B cell (primary cell): ENCODE measurements around the gene BNIP1. TPM values are rescaled to one million over a fixed set of nuclear protein-coding genes. Genes with fewer than 3 reads are reported as not detected.

Experiments used
- ATAC-seq: fragments of 200-7000 bp; cut with Tn5 transposase; one replicate; pipeline ENCODE4 v1.10.0; 2021; ENCODE audit warnings: low read depth, mild to moderate bottlenecking, moderate number of reproducible peaks, moderate library complexity
- CTCF ChIA-PET: fragments of 350-600 bp; sonication (Branson Sonifier 250); formaldehyde crosslinking; loops from one replicate; lab custom pipeline; 2021; ENCODE audit warnings: antibody characterized with exemption, inconsistent platforms; lab: Charles Lee
- POLR2A ChIA-PET: fragments of 350-600 bp; sonication (Branson Sonifier 250); formaldehyde crosslinking; loops from one replicate; lab custom pipeline; 2021; ENCODE audit warnings: antibody characterized with exemption; lab: Charles Lee
- DNase-seq: peaks from one replicate; pipeline ENCODE4 v3.0.0; 2013
- H2AFZ ChIP-seq: 2 replicates; pipeline ENCODE4 v1.6.1; 2012; ENCODE audit warnings: mild to moderate bottlenecking, low read depth, low read length; ENCODE audit not compliant: insufficient read depth, poor library complexity, severe bottlenecking
- H3K27ac ChIP-seq, 2 donors: 1 replicate in 1 of 2; 2 replicates in 1 of 2; pipeline ENCODE4 v1.5.1; 2012 to 2013; ENCODE audit warnings: low read length in 2 of 2, mild to moderate bottlenecking in 2 of 2, moderate library complexity in 1 of 2
- H3K27me3 ChIP-seq, 4 experiments: fragments of 200-600 bp in 1 of 4; sonication (generic) in 1 of 4; replicated peaks in 1 of 4; 1 replicate in 2 of 4; 2 replicates in 2 of 4; pipeline versions ENCODE4 v1.6.1 to v1.7.0; 2013 to 2016; ENCODE audit warnings: low read length in 3 of 4, mild to moderate bottlenecking in 2 of 4, mixed read lengths in 1 of 4, moderate library complexity in 1 of 4; ENCODE audit not compliant: insufficient read depth in 4 of 4, control insufficient read depth in 3 of 4; ENCODE audit errors: control extremely low read depth in 1 of 4
- H3K36me3 ChIP-seq, 2 experiments: replicated peaks in 1 of 2; 1 replicate in 1 of 2; 2 replicates in 1 of 2; pipeline versions ENCODE4 v1.6.1 to v1.7.1; 2013; ENCODE audit warnings: low read length in 1 of 2; ENCODE audit not compliant: insufficient read depth in 2 of 2, control insufficient read depth in 1 of 2; ENCODE audit errors: control extremely low read depth in 1 of 2, extremely low read depth in 1 of 2
- H3K4me1 ChIP-seq, 2 donors: fragments of 200-600 bp in 1 of 2; sonication (generic) in 1 of 2; 1 replicate in 1 of 2; 2 replicates in 1 of 2; pipeline versions ENCODE4 v1.5.1 to v1.6.1; 2013 to 2017; ENCODE audit warnings: low read length in 2 of 2; ENCODE audit not compliant: control insufficient read depth in 2 of 2, insufficient read depth in 2 of 2
- H3K4me2 ChIP-seq: replicated peaks from 2 replicates; pipeline ENCODE3; 2012; ENCODE audit warnings: mild to moderate bottlenecking, low read depth, low read length; ENCODE audit not compliant: poor library complexity, severe bottlenecking
- H3K4me3 ChIP-seq, 5 experiments: fragments of 200-600 bp in 1 of 5; sonication (generic) in 1 of 5; 1 replicate in 3 of 5; 2 replicates in 2 of 5; pipeline versions ENCODE4 v1.5.1 to v1.7.0; 2011 to 2016; ENCODE audit warnings: low read length in 4 of 5, mild to moderate bottlenecking in 4 of 5, low read depth in 2 of 5, control low read depth in 1 of 5, moderate library complexity in 1 of 5; ENCODE audit not compliant: insufficient read depth in 1 of 5; ENCODE audit errors: control extremely low read depth in 1 of 5, extremely low read depth in 1 of 5
- H3K79me2 ChIP-seq: fragments of 200-600 bp; sonication (generic); one replicate; pipeline ENCODE4 v1.6.0; 2016; ENCODE audit warnings: low read length; ENCODE audit not compliant: control insufficient read depth, insufficient read depth
- H3K9ac ChIP-seq: fragments of 200-600 bp; sonication (generic); 2 replicates; pipeline ENCODE4 v1.6.1; 2017; ENCODE audit warnings: mild to moderate bottlenecking, low read length, moderate library complexity
- H3K9me3 ChIP-seq, 3 donors: one replicate each; pipeline versions ENCODE4 v1.6.1 to v1.7.1; 2013; ENCODE audit warnings: low read length in 2 of 3; ENCODE audit not compliant: control insufficient read depth in 2 of 3, insufficient read depth in 1 of 3; ENCODE audit errors: control extremely low read depth in 1 of 3
- H4K20me1 ChIP-seq: 2 replicates; pipeline ENCODE4 v1.6.0; 2012; ENCODE audit warnings: mild to moderate bottlenecking, low read length; ENCODE audit not compliant: insufficient read depth, control insufficient read depth, poor library complexity, severe bottlenecking
- H3K27ac Mint-ChIP-seq: one replicate; pipeline ENCODE4 v1.8.0; 2021; ENCODE audit warnings: mixed read lengths
- H3K27me3 Mint-ChIP-seq: one replicate; pipeline ENCODE4 v1.8.0; 2021; ENCODE audit warnings: mixed read lengths
- H3K4me1 Mint-ChIP-seq: one replicate; pipeline ENCODE4 v1.8.0; 2021; ENCODE audit warnings: mixed read lengths
- H3K4me3 Mint-ChIP-seq: one replicate; pipeline ENCODE4 v1.8.0; 2021; ENCODE audit warnings: mixed read lengths
- H3K9me3 Mint-ChIP-seq: one replicate; pipeline ENCODE4 v1.8.0; 2022; ENCODE audit warnings: mixed read lengths; ENCODE audit not compliant: insufficient read depth
- CTCF ChIP-seq: fragments of 200-600 bp; IDR thresholded peaks from one replicate; pipeline ENCODE4 v1.8.0; 2022; ENCODE audit warnings: antibody characterized with exemption, mild to moderate bottlenecking
- EZH2 ChIP-seq: IDR thresholded peaks from 2 replicates; pipeline ENCODE4 v1.6.1; 2012; ENCODE audit warnings: borderline replicate concordance, low read depth, mild to moderate bottlenecking, moderate library complexity, low read length; ENCODE audit not compliant: insufficient read depth, poor library complexity, severe bottlenecking
- WGBS: methylation state at CpG from one replicate; pipeline ENCODE4 v1.1.5; 2013; ENCODE audit warnings: missing lambda C conversion rate; ENCODE audit not compliant: insufficient coverage; 5-methylcytosine and 5-hydroxymethylcytosine counted together
- intact Hi-C: fragments of 100-400 bp; cut with micrococcal nuclease; formaldehyde crosslinking; loops from one replicate; pipeline ENCODE4 v1.10.0; 2022
- polyA plus RNA-seq: library from polyadenylated mRNA; depleted of rRNA; stranded (reverse); fragments of >200 nt; gene quantifications from 2 replicates; pipeline ENCODE4 v1.2.3, GENCODE V29; 2012
- total RNA-seq, 2 donors: library from RNA; stranded (reverse); fragments of 120-200 nt in 1 of 2; gene quantifications; 1 replicate in 1 of 2; 2 replicates in 1 of 2; pipeline versions ENCODE4 v1.2.3 to v1.2.4, GENCODE V29; 2013 to 2022

The BNIP1 gene
- total and polyA plus RNA-seq, 2 donors (not counting 1 experiment from before 2014, with no cell fraction given): 8.0 to 15.0 TPM

GRCh38 chr5:173172166-173172565 lies 27.8 kb downstream of the BNIP1 start:
- no peak for TF ChIP-seq EZH2
- no peak for TF ChIP-seq CTCF
- H2AFZ ChIP-seq: no peak overlapping the region
- H3K9ac ChIP-seq: no peak overlapping the region
- H3K27me3 ChIP-seq: peaks cover 0 to 3% (median 0%) of the 10 kb centered on the region in 4 experiments
- no peak overlapping the region for H3K27ac ChIP-seq
- no peaks in the 10 kb centered on the region for H3K36me3 ChIP-seq
- DNase-seq: no peak
- ATAC-seq: no peak
- Mint-ChIP-seq H3K27me3 (peaks cover 4% of the 10 kb centered on the region), H3K27ac (no peak overlapping the region), H3K9me3 (peaks cover 4% of the 10 kb centered on the region), H3K4me1 (no peaks in the 10 kb centered on the region), H3K4me3 (no peak overlapping the region)
- H3K4me3 ChIP-seq: no peak overlapping the region
- intact Hi-C loops: no loop called here
- H4K20me1 ChIP-seq: no peaks in the 10 kb centered on the region
- H3K79me2 ChIP-seq: no peaks in the 10 kb centered on the region
- POLR2A ChIA-PET: no interaction called here
- H3K4me1 ChIP-seq: no peaks in the 10 kb centered on the region
- CTCF ChIA-PET: no interaction called here
- WGBS: 100% methylated on average over 1 of the region's 8 CpGs
- peaks cover 0 to 7% (median 2%) of the 10 kb centered on the region in 3 donors for H3K9me3 ChIP-seq
- H3K4me2 ChIP-seq: no peak overlapping the region

GRCh38 chr5:173175523-173175922 lies 31.2 kb downstream of the BNIP1 start:
- H3K36me3 ChIP-seq: no peaks in the 10 kb centered on the region
- no peaks in the 10 kb centered on the region for H3K4me1 ChIP-seq
- H3K4me3 ChIP-seq: no peak overlapping the region
- 80% methylated on average over 2 of the region's 4 CpGs for WGBS
- intact Hi-C loops: no loop called here
- peaks cover 6% of the 10 kb centered on the region for H3K9me3 Mint-ChIP-seq
- H3K9ac ChIP-seq: no peak overlapping the region
- H2AFZ ChIP-seq: no peak overlapping the region
- ChIA-PET POLR2A (no interaction called here), CTCF (no interaction called here)
- no peak for TF ChIP-seq EZH2
- no peak for TF ChIP-seq CTCF
- H3K27me3 Mint-ChIP-seq: peaks cover 9% of the 10 kb centered on the region
- H3K9me3 ChIP-seq: peaks cover 0 to 11% (median 2%) of the 10 kb centered on the region in 3 donors
- ATAC-seq (no peak), DNase-seq (no peak)
- H3K27ac Mint-ChIP-seq: no peak overlapping the region
- H4K20me1 ChIP-seq: no peaks in the 10 kb centered on the region
- no peak overlapping the region for H3K4me3 Mint-ChIP-seq
- no peaks in the 10 kb centered on the region for H3K4me1 Mint-ChIP-seq
- no peak overlapping the region for H3K27ac ChIP-seq
- H3K27me3 ChIP-seq: peaks cover 0 to 4% (median 2%) of the 10 kb centered on the region in 4 experiments
- no peak overlapping the region for H3K4me2 ChIP-seq
- H3K79me2 ChIP-seq: no peaks in the 10 kb centered on the region
